Dermis blood vessel endothelial cell (primary cell): ENCODE measurements around the gene LEFTY1. TPM values are rescaled to one million over a fixed set of nuclear protein-coding genes. Genes with fewer than 3 reads are reported as not detected.

Experiments used
- DNase-seq: peaks from one replicate; pipeline ENCODE4 v3.0.0; 2010
- total RNA-seq: library from RNA; depleted of rRNA; stranded (reverse); fragments of >200 nt; gene quantifications from 2 replicates; pipeline ENCODE4 v1.2.3, GENCODE V29; 2014

LEFTY1 gene
- total RNA-seq, 1 donor from 2014 or later = not detected

GRCh38 chr1:225868631-225869330 is 20.2 kb downstream of the LEFTY1 start:
- no peak for DNase-seq

- DNase-seq = no peak
Observed at GRCh38 chr1:225866981-225867380, 22.0 kb downstream of the LEFTY1 start.

GRCh38 chr1:225866061-225866837 is 22.7 kb downstream of the LEFTY1 start:
- DNase-seq = peak; percentile 81

GRCh38 chr1:225865514-225865913 is 23.4 kb downstream of the LEFTY1 start:
- DNase-seq = no peak

GRCh38 chr1:225863167-225863566 is 25.8 kb downstream of the LEFTY1 start:
- DNase-seq = no peak

- DNase-seq = no peak
Observed at GRCh38 chr1:225862581-225862950, 26.4 kb downstream of the LEFTY1 start.

GRCh38 chr1:225861834-225862580 is 26.9 kb downstream of the LEFTY1 start:
- DNase-seq = no peak

GRCh38 chr1:225860876-225861441 is 28.0 kb downstream of the LEFTY1 start:
- DNase-seq = no peak

GRCh38 chr1:225860107-225860506 is 28.8 kb downstream of the LEFTY1 start:
- no peak for DNase-seq

- no peak for DNase-seq
Observed at GRCh38 chr1:225859151-225859550, 29.8 kb downstream of the LEFTY1 start.

- no peak for DNase-seq
Observed at GRCh38 chr1:225857256-225857655, 31.7 kb downstream of the LEFTY1 start.

- DNase-seq = no peak
Observed at GRCh38 chr1:225855503-225856300, 33.2 kb downstream of the LEFTY1 start.

GRCh38 chr1:225853441-225853840 is 35.5 kb downstream of the LEFTY1 start:
- DNase-seq = no peak

GRCh38 chr1:225852413-225853124 is 36.4 kb downstream of the LEFTY1 start:
- no peak for DNase-seq

- no peak for DNase-seq
Observed at GRCh38 chr1:225851805-225852204, 37.1 kb downstream of the LEFTY1 start.

- no peak for DNase-seq
Observed at GRCh38 chr1:225850370-225850769, 38.6 kb downstream of the LEFTY1 start.

- peak; percentile 21 for DNase-seq
Observed at GRCh38 chr1:225849925-225850324, 39.0 kb downstream of the LEFTY1 start.

- no peak for DNase-seq
Observed at GRCh38 chr1:225848030-225848955, 40.7 kb downstream of the LEFTY1 start.

- no peak for DNase-seq
Observed at GRCh38 chr1:225847610-225848009, 41.3 kb downstream of the LEFTY1 start.
